ENCODE data around the gene COL13A1.

DNA sequence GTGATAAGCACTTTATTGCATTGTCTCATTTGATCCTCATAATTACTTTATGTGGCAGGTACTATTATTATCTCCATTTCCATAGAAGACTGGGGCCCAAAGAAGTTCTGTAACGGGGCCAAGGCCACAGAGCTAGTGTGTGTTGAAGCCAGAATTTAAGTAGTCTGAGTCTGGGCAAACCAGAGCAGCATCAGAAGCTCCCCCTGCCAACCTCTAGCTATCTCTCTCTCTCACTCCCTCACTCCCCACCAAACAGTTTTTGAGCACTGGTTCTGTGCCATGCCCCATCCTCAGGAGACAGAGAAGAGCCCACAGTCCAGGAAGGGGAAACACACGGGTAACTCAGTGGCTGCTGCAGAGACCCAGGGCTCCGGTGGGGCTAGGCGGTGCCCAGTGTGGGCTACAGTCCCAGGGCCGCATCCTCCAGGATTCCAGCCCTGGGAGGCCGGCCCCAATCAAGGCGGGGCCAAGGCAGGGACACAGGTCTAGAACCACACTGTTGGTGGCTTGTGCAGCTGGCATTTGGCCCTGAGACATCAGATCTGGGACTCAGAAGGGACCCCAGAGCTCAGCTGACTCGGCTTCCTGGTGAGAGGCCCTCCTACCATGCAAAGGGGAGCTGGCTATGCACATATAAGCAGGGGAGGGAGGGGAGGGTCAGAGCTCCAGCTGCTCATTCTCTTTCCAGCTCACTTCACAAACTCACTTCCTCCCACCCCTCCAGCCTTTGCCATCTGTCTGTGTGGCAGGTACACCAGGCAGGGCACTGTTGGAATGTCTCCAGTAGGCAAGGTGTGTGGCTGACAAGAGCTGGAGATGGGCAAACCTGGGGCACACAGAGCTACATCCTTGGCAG is 34.4 kb downstream of the COL13A1 start:
- TF ChIP-seq, protein P1, sequence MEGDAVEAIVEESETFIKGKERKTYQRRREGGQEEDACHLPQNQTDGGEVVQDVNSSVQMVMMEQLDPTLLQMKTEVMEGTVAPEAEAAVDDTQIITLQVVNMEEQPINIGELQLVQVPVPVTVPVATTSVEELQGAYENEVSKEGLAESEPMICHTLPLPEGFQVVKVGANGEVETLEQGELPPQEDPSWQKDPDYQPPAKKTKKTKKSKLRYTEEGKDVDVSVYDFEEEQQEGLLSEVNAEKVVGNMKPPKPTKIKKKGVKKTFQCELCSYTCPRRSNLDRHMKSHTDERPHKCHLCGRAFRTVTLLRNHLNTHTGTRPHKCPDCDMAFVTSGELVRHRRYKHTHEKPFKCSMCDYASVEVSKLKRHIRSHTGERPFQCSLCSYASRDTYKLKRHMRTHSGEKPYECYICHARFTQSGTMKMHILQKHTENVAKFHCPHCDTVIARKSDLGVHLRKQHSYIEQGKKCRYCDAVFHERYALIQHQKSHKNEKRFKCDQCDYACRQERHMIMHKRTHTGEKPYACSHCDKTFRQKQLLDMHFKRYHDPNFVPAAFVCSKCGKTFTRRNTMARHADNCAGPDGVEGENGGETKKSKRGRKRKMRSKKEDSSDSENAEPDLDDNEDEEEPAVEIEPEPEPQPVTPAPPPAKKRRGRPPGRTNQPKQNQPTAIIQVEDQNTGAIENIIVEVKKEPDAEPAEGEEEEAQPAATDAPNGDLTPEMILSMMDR (IDR thresholded peaks at IDR 0.05; ENCODE audit: low read length), result no peak
- no peak for TF ChIP-seq EZH2 (IDR thresholded peaks at IDR 0.05; ENCODE audit: borderline replicate concordance, low read length)
